SHP77 (cell line): ENCODE results near the gene KREMEN2.
"Not testable (repeated sequence)": the region's sequence is repeated elsewhere in the genome, so short reads cannot be mapped to it uniquely, and the experiment has no call there.

Experiments
- DNase-seq, 2 experiments: peaks; one replicate each; lab custom pipeline; 2025; lab: John Stamatoyannopoulos, UW

KREMEN2 gene

DNA sequence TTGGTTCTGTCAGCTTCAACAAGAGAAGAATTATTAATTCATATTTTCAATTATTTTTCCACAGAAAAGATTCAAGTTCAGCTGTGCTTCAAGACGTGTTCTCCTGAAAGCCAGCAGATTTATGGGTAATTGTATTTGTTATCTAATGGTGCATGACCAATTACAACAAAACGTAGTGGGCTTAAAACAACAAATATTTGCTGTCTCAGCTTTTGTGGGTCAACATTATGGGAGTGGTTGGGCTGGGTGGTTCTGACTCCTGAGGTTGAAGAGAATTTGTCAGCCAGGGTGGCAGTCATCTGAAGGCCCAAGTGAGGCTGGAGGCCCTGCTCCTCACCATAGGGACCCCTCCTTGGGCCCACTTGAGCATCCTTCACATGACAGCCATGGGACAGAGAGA lies 24.1 kb upstream of the KREMEN2 start:
- no peak for DNase-seq

DNA sequence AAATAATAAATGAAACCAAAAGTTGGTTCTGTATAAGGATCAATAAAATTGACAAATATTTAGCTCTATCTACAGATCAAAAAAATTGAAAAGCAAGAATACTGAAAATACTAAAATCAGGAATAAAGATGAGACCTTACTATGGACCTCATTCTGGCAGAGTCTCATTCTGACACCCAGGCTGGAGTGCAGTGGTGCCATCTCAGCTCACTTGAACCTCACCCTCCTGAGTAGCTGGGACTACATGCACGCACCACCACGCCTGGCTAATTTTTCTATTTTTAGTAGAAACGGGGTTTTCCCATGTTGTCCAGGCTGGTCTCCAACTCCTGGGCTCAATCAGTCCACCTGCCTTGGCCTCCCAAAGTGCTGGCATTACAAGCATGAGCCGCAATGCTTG lies 22.0 kb upstream of the KREMEN2 start:
- no peak for DNase-seq

DNA sequence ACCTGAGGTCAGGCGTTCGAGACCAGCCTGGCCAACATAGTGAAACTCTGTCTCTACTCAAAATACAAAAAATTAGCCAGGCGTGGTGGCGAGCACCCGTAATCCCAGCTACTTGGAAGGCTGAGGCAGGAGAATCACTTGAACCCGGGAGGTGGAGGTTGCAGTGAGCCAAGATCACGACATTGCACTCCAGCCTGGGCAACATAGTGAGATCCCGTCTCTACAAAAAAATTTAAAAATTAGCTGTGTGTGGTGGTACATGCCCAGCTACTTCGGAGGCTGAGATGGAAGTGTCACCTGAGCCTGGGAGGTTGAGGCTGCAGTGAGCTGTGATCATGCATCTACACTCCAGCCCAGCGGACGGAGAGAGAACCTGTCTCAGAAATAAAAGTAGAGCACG lies 20.4 kb upstream of the KREMEN2 start:
- DNase-seq, result not testable (repeated sequence)

DNA sequence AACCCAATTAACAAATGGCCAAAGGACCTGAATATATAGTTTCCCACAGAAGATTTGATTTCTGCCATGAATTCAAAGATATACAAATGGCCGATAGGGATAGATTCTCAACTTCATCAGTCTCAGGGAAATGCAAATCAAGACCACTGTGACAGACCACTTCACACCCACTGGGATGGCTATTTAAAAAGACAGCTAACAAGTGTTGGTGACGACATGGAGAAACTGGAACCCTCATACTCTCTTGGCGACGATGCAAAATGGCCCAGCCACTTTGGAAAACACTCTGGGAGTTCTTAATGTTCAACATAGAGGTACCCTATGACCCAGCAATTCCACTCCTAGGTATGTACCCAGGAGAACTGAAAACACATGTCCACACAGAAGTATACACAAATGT lies 17.4 kb upstream of the KREMEN2 start:
- no peak for DNase-seq

DNA sequence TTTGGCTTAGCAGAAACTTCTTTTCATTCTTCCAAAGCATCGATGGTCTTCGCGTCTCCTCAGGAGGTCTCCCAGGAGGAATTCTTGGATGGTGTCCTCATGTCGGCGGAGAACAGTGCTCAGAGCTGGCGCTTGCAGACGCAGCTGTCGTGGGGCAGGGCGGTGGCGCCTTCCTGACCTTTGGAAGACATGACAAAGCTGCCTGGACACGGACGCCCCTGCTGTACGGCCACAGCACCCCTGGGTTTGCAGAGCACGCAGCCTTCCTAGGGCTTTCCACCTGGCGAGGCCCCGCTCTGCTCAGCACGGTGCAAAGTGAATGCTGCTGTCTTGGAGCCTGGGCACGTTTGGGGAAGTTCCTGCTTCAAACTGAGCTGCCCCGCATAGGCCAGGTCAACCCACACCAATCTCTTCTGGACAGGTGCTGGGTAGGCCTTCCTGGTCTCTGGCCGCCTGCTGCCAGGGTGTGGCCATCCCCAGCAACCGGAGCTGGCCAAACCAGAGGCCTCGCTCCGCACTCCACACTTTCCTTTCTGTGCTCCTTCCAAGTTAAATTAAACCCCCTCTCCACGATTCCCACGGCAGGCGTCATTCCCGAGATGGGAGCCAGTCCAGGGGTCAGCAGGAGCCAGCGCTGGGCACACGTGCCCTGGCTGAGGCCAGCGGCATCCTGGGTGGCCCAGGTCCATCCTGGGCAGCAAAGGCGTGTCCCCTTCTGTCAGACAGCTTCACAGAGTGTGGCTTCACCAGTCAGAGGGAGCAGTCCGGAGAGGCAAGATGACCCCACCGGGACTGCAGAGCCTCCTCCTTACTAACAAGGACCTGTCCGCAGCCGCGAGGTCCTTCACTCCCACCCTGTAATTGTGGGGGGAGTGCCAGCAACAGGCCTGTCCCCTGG lies 15.0 kb upstream of the KREMEN2 start:
- no peak for DNase-seq

DNA sequence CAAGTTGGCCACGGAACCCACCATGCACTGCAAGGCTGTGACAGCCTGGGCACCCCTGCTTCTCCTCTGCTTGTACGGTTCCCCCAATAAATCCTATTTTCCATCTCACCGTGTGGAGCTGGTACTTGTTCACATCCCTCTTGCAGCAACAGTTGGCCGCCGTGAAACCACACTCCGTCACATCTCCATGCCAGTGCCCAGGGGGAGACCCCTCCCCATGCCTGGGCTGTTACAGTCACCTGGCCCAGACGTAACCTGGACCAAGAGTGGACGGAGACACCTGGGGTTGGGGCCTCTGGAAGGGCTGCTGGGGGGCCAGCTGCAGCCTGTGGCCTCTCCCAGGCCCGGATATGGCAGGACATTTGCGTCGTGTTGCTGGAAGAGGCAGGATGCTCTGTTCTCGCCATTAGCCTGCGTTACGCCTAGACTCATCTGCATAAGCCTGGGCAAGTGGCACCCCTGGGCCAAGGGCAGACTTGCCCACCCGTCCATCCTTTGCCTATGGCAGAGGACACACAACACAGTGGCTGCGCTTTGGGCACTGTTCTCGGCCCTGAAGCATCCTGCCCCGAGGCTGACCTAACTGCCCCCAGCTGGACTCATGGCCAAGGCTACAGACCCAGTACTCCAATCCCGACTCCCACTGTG lies 14.2 kb upstream of the KREMEN2 start:
- DNase-seq, result no peak

DNA sequence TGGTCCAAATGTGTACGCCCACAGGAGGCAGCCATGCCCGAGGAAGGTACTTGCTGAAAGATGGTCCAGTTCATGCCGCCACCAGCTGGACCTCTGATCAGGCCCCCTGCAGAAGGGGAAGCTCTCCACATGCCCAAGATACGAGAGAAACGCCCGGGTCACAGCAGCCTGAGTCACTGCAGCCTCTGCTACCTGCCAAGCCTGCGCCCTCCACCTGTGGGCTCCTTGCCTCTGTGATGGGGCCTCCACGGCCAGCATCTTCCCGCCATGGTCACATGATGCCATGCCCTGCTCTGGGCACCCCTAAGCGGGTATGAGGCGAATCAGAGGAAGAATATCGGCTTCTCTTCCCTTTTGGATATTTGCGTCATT lies 13.7 kb upstream of the KREMEN2 start:
- DNase-seq, result no peak

DNA sequence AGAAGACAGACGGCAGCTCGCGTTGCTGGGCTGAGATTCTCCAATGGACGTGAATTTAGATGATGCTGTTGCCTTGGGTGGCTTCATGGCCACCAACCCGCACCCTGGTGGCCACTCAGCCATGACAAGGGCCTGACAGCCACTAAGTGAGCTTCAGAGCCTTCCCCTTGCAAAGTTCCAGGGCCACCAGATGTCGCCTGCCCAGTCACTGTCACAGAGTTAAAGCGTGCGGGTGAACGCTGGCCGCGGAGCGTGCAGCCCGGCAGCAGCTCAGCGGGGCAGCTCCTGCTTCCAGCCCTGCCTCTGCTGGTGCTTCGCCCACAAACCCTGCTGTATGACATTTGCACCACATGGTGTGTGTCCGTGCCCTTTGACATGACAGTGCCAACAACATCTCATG lies 13.3 kb upstream of the KREMEN2 start:
- no peak for DNase-seq

DNA sequence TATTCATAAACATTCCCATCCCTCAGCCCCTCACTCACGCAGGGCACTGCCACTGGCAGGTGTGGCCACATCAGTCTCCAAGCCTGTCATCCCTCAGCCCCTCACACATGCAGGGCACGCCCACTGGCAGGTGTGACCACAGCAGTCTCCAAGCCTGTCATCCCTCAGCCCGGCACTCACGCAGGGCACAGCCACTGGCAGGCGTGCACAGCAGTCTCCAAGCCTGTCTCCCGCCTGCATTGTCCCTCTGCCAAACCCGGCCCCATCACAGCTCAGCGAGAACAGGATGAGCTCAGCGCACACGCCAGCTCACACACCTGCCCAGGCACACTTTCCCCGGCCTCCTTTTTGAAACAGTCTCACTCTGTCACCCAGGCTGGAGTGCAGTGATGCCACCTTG lies 11.4 kb upstream of the KREMEN2 start:
- DNase-seq, result peak; percentile 68 to 80

DNA sequence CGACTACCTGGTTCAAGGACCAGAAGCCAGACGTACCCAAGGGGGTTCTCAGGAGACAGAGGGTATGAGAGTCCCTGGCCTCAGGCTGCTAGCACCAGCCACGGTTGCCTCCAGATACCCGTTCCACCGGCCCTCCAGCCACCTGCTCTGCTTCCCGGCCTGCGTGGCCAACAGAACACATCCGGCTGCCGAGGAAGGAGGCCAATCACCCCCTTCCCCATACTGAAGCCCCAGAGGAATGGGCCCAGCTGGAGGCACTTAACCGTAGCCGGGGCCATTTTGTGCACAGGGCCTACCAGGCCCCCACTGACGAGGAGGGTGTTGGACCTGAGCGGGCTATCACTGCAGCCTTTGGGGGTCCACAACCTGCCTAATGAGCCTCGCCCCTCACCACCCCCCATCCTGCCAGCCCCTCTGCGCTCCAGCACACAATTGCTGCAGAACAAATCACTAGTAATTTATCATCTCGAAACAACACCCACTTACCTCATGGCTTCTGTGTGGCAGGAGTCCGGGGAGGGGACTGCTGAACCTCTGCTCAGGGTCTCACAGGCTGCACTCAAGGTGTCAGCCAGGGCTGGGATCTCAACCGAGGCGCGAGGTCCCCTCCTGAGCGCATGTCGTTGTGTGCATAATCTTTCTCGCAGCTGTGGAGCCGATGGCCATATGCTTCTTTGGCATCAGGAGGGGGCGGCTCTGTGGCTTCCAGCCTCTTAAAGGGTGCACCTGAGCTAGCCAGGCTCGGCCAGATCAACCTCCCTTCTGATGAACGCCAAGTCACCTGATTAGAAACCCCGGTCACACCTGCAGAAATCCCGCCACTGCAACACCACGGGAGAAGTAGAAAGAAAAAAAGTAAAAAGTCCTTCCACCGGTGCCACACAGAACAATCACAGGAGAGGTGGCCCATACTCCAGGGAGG lies 10.1 kb upstream of the KREMEN2 start:
- DNase-seq, result peak in 1 of 2 experiments; percentile 42

DNA sequence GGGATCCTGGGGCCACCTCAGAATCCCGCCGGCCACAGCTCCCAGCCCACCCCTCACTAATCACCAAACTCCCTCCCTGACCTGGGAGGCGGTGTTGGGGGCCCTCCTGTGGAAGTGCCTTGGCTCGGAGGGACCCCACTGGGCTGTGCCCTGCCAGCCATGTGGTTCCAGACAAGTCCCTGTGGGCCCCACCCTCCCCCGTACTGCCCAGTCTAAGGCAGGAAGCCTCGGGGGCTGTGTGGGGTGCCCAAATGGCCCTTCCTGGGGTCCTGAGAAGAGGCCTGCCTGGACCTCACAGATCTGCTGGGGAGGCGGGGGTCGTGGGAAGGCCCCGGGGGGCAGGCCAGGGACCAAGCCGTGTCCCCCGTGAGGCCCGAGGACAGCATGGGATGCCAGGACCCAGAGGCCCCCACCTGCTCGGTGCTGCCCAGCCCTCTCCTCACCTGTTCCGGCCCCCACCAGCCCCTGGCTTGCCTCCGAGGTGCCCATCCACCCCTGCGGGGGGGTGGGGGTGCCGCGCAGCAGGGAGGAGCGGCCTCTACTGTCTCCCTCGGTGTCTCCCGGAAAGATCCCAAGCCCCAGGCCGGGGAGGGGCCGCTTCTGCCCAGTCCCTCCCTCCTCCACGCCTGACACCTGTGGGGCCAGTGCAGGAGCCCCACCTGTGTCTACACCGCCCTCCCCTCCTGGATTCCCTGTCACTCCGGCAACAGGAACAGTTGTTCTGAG lies 9.3 kb upstream of the KREMEN2 start:
- DNase-seq, result no peak

DNA sequence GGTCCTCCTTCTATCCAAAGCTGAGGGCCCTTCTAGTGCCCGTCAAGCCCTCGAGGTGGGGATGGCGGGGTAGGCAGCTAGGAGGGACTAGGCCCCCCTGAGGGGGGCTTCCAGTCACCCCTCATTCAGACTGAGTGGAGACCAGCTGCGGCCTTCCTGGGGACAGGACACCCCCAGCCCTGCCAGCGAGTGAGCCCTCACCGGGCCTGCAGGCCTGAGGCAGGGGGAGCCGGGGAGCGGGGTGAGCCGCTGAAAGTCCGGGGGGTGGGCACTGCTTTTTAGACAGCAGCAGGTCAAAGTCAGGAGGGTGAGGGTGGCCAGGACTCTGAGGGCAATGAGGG lies 8.7 kb upstream of the KREMEN2 start:
- DNase-seq, result no peak

DNA sequence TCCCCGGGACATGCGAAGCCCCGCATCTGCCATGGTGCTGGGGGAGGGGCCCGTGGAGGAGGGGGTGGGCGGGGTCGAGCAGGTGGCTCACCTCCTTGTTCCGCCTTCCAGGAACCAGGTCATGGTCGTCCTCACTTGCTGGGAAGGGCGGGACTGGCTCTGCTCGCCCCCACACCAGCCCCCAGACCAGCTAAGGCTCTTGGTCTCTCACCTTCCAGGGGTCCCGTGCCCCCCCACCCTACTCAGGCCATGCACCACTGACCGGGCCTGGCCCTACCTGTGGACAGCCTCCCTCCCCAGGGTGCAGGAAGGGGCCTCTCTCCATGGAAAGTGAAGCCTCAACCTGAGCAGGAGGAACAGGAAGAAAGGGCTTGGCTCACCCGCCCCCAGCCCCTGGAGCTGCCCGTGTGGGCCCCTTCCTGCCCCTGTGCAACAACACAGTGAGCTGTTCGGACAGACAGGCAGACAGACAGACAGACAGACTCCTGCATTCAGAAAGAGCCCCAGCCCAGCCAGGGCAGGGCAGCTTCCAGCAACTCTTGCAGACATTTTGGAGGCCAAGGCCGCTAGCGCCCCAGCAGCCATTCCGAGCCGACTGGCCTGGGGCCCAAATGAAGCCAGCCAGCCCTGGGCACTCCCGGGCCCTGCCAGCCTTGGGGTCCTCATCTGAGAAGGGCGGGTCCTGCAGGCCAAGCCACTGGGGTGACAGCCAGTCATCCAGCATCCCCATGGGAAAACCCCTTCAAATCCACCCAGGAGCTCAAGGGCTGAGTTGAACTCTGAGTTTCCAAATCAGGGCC lies 8.1 kb upstream of the KREMEN2 start:
- no peak for DNase-seq

DNA sequence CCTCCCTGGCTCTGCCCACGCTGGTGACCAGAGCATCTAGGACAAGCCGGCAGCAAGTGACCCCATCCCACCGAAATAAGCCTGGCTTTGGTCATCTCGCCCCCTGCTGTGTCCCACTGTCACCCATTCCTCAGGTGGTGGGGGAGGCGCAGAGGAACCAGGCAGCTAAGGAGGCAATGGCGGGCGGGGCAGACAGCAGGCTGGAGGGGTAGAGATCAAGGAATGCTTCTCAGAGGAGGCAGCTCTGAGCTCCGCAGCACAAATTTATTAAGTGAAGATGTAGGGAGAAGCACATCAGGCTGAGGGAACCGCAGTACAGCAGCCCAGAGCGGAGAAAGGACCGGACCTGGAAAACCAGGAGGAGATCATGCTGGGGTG lies 7.5 kb upstream of the KREMEN2 start:
- no peak for DNase-seq

DNA sequence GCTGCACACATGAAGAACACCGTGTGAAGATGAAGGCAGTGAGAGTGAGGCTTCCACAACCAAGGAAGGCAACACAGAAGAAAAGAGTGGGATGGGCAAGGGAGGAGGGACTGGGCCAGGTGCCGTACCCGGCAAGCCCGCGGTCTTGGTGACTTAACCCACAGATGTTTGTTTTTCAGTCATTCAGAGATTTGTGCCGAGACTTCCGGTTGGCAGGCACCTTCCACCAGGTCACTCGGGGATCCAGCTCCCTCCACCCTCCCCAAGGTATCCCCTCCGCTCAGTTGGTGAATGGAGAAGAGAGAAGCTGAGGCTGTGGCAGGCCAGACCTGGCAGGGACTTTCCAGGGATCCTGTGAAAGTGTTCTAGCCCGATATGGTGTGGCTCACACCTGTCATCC lies 4.9 kb upstream of the KREMEN2 start:
- DNase-seq, result no peak

DNA sequence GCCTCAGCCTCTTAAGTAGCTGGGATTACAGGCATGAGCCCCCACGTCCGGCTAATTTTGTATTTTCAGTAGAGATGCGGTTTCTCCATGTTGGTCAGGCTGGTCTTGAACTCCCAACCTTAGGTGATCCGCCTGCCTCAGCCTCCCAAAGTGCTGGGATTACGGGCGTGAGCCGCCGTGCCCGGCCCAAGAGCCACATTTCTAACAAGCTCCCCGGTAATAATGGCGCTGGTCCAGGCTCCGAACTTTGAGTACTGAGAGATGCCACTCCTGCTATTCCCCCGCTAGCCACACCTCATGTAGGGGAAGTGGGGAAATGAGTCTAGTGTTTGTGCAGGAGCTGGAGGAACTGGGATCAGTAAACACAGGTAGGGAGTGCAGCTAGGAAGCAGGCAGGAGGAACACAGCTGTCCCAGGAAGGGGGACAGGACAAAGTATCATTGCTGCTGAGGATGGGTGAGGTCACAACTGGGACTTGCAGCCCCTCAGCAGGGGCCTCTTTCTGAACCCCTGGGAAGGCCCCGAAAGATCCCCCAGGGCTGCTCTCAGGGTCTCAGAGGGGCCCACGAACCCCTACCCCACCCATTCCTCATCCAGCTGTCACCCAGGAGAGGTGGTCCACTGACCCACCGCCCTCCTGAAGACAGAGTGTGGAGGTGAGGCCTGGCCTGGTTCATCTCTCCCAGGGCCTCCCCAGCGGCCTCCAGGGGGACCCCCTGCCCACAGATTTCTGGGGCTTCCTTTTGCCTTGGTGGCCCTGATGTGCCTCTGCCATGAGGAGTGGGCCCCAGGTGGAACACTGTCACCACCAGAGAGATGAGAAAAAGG lies 3.7 kb upstream of the KREMEN2 start:
- DNase-seq, result no peak

DNA sequence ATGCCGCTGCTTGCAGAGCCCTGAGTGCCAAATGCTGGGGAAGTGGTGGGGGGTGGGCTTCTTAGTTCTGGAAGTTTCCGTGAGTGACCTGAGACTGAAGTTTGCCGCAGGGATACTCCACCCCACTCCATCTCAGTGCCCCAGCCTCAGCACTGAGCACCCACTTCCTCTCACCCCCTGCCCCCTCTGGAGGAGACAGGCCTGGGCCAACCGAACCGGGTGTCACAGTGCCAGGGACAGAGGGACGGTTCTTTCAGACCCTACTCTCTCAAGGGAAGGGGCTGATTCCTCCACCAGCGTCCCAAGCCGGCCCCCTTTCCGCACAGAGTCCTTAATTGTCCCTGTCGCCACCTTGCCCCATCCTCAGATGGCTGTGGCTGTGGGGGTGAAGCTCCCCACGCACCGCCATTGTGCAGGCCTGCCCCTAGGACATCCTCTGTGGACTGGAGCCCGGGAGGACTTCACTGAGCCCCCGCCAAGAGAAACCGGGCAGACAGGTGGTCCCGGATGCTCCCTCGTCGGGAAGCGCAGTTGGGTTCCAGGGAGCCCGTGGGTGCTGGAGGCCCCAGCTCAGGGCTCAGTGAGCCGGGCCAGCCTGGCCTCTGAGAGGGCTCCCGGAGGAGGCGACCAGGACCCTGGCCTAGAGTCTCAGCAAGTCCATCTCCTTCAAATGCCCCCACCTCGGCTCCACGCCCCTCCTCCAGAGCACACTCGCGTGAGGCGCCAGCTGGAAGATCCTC lies 1.6 kb upstream of the KREMEN2 start:
- no peak for DNase-seq

DNA sequence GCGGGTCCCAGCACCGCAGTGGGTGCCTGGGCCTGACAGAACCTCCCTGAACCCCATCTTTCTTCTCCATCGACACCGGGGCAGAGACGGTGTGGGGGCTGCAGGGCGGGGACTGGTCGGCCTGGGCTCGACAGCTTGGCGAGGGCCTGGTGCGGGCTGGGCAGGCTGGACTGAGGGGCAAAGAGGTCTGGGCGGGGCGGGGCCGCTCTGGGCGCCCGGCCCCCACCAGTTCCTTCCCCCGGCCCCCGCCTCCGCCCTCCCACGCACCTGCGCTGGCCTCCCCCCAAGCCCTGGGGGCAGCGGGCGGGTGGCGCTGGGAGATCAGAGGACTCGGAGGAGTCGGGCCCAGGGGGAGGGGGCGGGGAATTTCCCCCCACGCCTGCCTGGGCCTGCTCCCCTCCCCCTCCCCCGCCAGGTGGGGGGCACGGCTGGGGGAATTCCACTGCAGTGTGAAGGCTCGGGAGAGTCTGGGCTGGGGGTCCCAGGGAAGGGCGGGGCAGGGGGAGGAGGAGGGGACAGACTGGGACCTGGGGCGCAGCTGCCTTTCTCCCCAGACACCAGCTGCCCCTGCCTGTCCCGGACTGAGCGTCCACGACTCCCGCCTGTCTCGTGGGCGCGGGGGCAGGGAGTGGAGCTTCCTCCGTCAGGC lies 877 bp upstream of the KREMEN2 start:
- no peak for DNase-seq
